Activated T-cell treated with anti-CD3 and anti-CD28 coated beads, Interleukin-2, amount 50 U/mL, for 24 hours (primary cell): ENCODE measurements around the gene IL1RAPL1.

Experiments
- DNase-seq: peaks from one replicate; pipeline ENCODE4 v3.0.0-alpha.2; 2020
- H3K27ac Mint-ChIP-seq: 2 replicates; pipeline ENCODE4 v1.8.0; 2020; ENCODE audit warnings: mild to moderate bottlenecking, mixed read lengths
- H3K27me3 Mint-ChIP-seq: 2 replicates; pipeline ENCODE4 v1.8.0; 2020; ENCODE audit warnings: mixed read lengths
- H3K36me3 Mint-ChIP-seq: 2 replicates; pipeline ENCODE4 v1.8.0; 2020; ENCODE audit warnings: low read depth, mixed read lengths
- H3K4me1 Mint-ChIP-seq: 2 replicates; pipeline ENCODE4 v1.8.0; 2020; ENCODE audit warnings: low read depth, mixed read lengths
- H3K4me3 Mint-ChIP-seq: 2 replicates; pipeline ENCODE4 v1.8.0; 2020; ENCODE audit warnings: mild to moderate bottlenecking, moderate library complexity, mixed read lengths
- H3K9me3 Mint-ChIP-seq: 2 replicates; pipeline ENCODE4 v1.8.0; 2020; ENCODE audit warnings: mixed read lengths

Gene IL1RAPL1

GRCh38 chrX:29876733-29877132 is 1289.5 kb downstream of the IL1RAPL1 start:
- H3K36me3 Mint-ChIP-seq: no peaks in the 10 kb centered on the region
- no peak for DNase-seq
- no peak overlapping the region for H3K27ac Mint-ChIP-seq
- peaks cover 6% of the 10 kb centered on the region for H3K27me3 Mint-ChIP-seq
- H3K4me3 Mint-ChIP-seq: no peak overlapping the region
- H3K4me1 Mint-ChIP-seq: no peaks in the 10 kb centered on the region
- H3K9me3 Mint-ChIP-seq: no peaks in the 10 kb centered on the region

- Mint-ChIP-seq H3K36me3 (no peaks in the 10 kb centered on the region), H3K27me3 (peaks cover 10% of the 10 kb centered on the region), H3K4me3 (no peak overlapping the region), H3K4me1 (no peaks in the 10 kb centered on the region), H3K27ac (no peak overlapping the region), H3K9me3 (no peaks in the 10 kb centered on the region)
- no peak for DNase-seq
Observed at GRCh38 chrX:29880977-29881376, 1293.7 kb downstream of the IL1RAPL1 start.

GRCh38 chrX:29890004-29890403 is 1302.8 kb downstream of the IL1RAPL1 start:
- H3K4me1 Mint-ChIP-seq: no peaks in the 10 kb centered on the region
- no peaks in the 10 kb centered on the region for H3K36me3 Mint-ChIP-seq
- no peak overlapping the region for H3K4me3 Mint-ChIP-seq
- no peak overlapping the region for H3K27ac Mint-ChIP-seq
- no peaks in the 10 kb centered on the region for H3K9me3 Mint-ChIP-seq
- no peak for DNase-seq
- H3K27me3 Mint-ChIP-seq: peaks cover 9% of the 10 kb centered on the region

GRCh38 chrX:29890646-29891200 is 1303.5 kb downstream of the IL1RAPL1 start:
- Mint-ChIP-seq H3K36me3 (no peaks in the 10 kb centered on the region), H3K9me3 (no peaks in the 10 kb centered on the region), H3K27me3 (peaks cover 9% of the 10 kb centered on the region), H3K4me1 (no peaks in the 10 kb centered on the region), H3K4me3 (no peak overlapping the region), H3K27ac (no peak overlapping the region)
- no peak for DNase-seq

- H3K36me3 Mint-ChIP-seq: no peaks in the 10 kb centered on the region
- no peaks in the 10 kb centered on the region for H3K4me1 Mint-ChIP-seq
- no peaks in the 10 kb centered on the region for H3K9me3 Mint-ChIP-seq
- no peak overlapping the region for H3K27ac Mint-ChIP-seq
- H3K4me3 Mint-ChIP-seq: no peak overlapping the region
- peaks cover 21% of the 10 kb centered on the region for H3K27me3 Mint-ChIP-seq
- no peak for DNase-seq
Observed at GRCh38 chrX:29902004-29902403, 1314.8 kb downstream of the IL1RAPL1 start.

GRCh38 chrX:29903360-29903759 is 1316.1 kb downstream of the IL1RAPL1 start:
- no peak for DNase-seq
- peaks cover 21% of the 10 kb centered on the region for H3K27me3 Mint-ChIP-seq
- H3K4me3 Mint-ChIP-seq: no peak overlapping the region
- no peaks in the 10 kb centered on the region for H3K9me3 Mint-ChIP-seq
- H3K27ac Mint-ChIP-seq: no peak overlapping the region
- H3K4me1 Mint-ChIP-seq: no peaks in the 10 kb centered on the region
- no peaks in the 10 kb centered on the region for H3K36me3 Mint-ChIP-seq

GRCh38 chrX:29911673-29912072 is 1324.4 kb downstream of the IL1RAPL1 start:
- DNase-seq: no peak
- H3K9me3 Mint-ChIP-seq: peaks cover 3% of the 10 kb centered on the region
- no peaks in the 10 kb centered on the region for H3K4me1 Mint-ChIP-seq
- no peak overlapping the region for H3K27ac Mint-ChIP-seq
- H3K27me3 Mint-ChIP-seq: peaks cover 4% of the 10 kb centered on the region
- H3K36me3 Mint-ChIP-seq: no peaks in the 10 kb centered on the region
- no peak overlapping the region for H3K4me3 Mint-ChIP-seq

- Mint-ChIP-seq H3K27ac (no peak overlapping the region), H3K36me3 (no peaks in the 10 kb centered on the region), H3K4me3 (no peak overlapping the region), H3K9me3 (peaks cover 3% of the 10 kb centered on the region), H3K27me3 (peaks cover 4% of the 10 kb centered on the region), H3K4me1 (no peaks in the 10 kb centered on the region)
- DNase-seq: no peak
Observed at GRCh38 chrX:29913647-29914046, 1326.4 kb downstream of the IL1RAPL1 start.

- Mint-ChIP-seq H3K9me3 (no peaks in the 10 kb centered on the region), H3K4me3 (no peak overlapping the region), H3K36me3 (no peaks in the 10 kb centered on the region), H3K27me3 (peaks cover 5% of the 10 kb centered on the region), H3K4me1 (no peaks in the 10 kb centered on the region), H3K27ac (no peak overlapping the region)
- no peak for DNase-seq
Observed at GRCh38 chrX:29922607-29923006, 1335.4 kb downstream of the IL1RAPL1 start.

GRCh38 chrX:29926056-29926455 is 1338.8 kb downstream of the IL1RAPL1 start:
- Mint-ChIP-seq H3K4me3 (no peak overlapping the region), H3K27me3 (peaks cover 16% of the 10 kb centered on the region), H3K27ac (no peak overlapping the region), H3K4me1 (no peaks in the 10 kb centered on the region), H3K36me3 (no peaks in the 10 kb centered on the region), H3K9me3 (no peaks in the 10 kb centered on the region)
- DNase-seq: no peak

- DNase-seq: no peak
- H3K36me3 Mint-ChIP-seq: no peaks in the 10 kb centered on the region
- H3K4me3 Mint-ChIP-seq: no peak overlapping the region
- no peak overlapping the region for H3K27ac Mint-ChIP-seq
- H3K4me1 Mint-ChIP-seq: no peaks in the 10 kb centered on the region
- H3K27me3 Mint-ChIP-seq: peaks cover 16% of the 10 kb centered on the region
- no peaks in the 10 kb centered on the region for H3K9me3 Mint-ChIP-seq
Observed at GRCh38 chrX:29926659-29927058, 1339.4 kb downstream of the IL1RAPL1 start.

- Mint-ChIP-seq H3K4me1 (no peaks in the 10 kb centered on the region), H3K36me3 (no peaks in the 10 kb centered on the region), H3K27me3 (peaks cover 3% of the 10 kb centered on the region), H3K4me3 (no peak overlapping the region), H3K9me3 (no peaks in the 10 kb centered on the region), H3K27ac (no peak overlapping the region)
- no peak for DNase-seq
Observed at GRCh38 chrX:29935455-29935854, 1348.2 kb downstream of the IL1RAPL1 start.

- Mint-ChIP-seq H3K4me3 (no peak overlapping the region), H3K27ac (no peak overlapping the region), H3K9me3 (no peaks in the 10 kb centered on the region), H3K36me3 (no peaks in the 10 kb centered on the region), H3K4me1 (no peaks in the 10 kb centered on the region), H3K27me3 (peaks cover 5% of the 10 kb centered on the region)
- DNase-seq: no peak
Observed at GRCh38 chrX:29940750-29941149, 1353.5 kb downstream of the IL1RAPL1 start.

GRCh38 chrX:29941287-29941686 is 1354.0 kb downstream of the IL1RAPL1 start:
- no peaks in the 10 kb centered on the region for H3K36me3 Mint-ChIP-seq
- no peaks in the 10 kb centered on the region for H3K9me3 Mint-ChIP-seq
- H3K4me1 Mint-ChIP-seq: no peaks in the 10 kb centered on the region
- H3K27ac Mint-ChIP-seq: no peak overlapping the region
- peaks cover 5% of the 10 kb centered on the region for H3K27me3 Mint-ChIP-seq
- H3K4me3 Mint-ChIP-seq: no peak overlapping the region
- DNase-seq: no peak

GRCh38 chrX:29947225-29947624 is 1360.0 kb downstream of the IL1RAPL1 start:
- Mint-ChIP-seq H3K4me1 (no peaks in the 10 kb centered on the region), H3K4me3 (no peak overlapping the region)

GRCh38 chrX:29948653-29949052 is 1361.4 kb downstream of the IL1RAPL1 start:
- no peak overlapping the region for H3K4me3 Mint-ChIP-seq
- no peaks in the 10 kb centered on the region for H3K4me1 Mint-ChIP-seq
- DNase-seq: no peak
- no peaks in the 10 kb centered on the region for H3K9me3 Mint-ChIP-seq
- no peaks in the 10 kb centered on the region for H3K36me3 Mint-ChIP-seq
- H3K27me3 Mint-ChIP-seq: peaks cover 8% of the 10 kb centered on the region
- no peak overlapping the region for H3K27ac Mint-ChIP-seq

More at GRCh38 chrX:29947225-29947624, 1360.0 kb downstream of the IL1RAPL1 start:
- H3K27me3 Mint-ChIP-seq: peaks cover 8% of the 10 kb centered on the region
- H3K27ac Mint-ChIP-seq: no peak overlapping the region
- DNase-seq: no peak
- no peaks in the 10 kb centered on the region for H3K36me3 Mint-ChIP-seq
- no peaks in the 10 kb centered on the region for H3K9me3 Mint-ChIP-seq
